CD14-positive monocyte (primary cell): Measurements from ENCODE around the gene TSPAN11. TPM values are rescaled to one million over a fixed set of nuclear protein-coding genes. Genes with fewer than 3 reads are reported as not detected.

Source experiments
- DNase-seq, 3 donors: peaks; one replicate each; pipeline ENCODE4 v3.0.0-alpha.2; 2011 to 2022
- H2AFZ ChIP-seq: 2 replicates; pipeline ENCODE4 v1.6.0; 2012; ENCODE audit warnings: mild to moderate bottlenecking, low read depth, low read length, inconsistent platforms; ENCODE audit not compliant: insufficient read depth, poor library complexity, severe bottlenecking
- H3K27ac ChIP-seq, 2 donors: 1 replicate in 1 of 2; 2 replicates in 1 of 2; pipeline ENCODE4 v1.5.1; 2012 to 2013; ENCODE audit warnings: low read length in 2 of 2, control low read depth in 1 of 2, inconsistent platforms in 1 of 2, low read depth in 1 of 2, mild to moderate bottlenecking in 1 of 2
- H3K27me3 ChIP-seq, 2 donors: one replicate each; pipeline versions ENCODE4 v1.6.0 to v1.6.1; 2011 to 2013; ENCODE audit warnings: low read length in 2 of 2; ENCODE audit not compliant: control insufficient read depth in 2 of 2, insufficient read depth in 2 of 2
- H3K36me3 ChIP-seq, 2 donors: replicated peaks in 1 of 2; 1 replicate in 1 of 2; 2 replicates in 1 of 2; pipeline versions ENCODE4 v1.5.1 to v1.6.1; 2012 to 2013; ENCODE audit warnings: low read length in 2 of 2, control low read depth in 1 of 2, inconsistent platforms in 1 of 2, mild to moderate bottlenecking in 1 of 2; ENCODE audit not compliant: insufficient read depth in 2 of 2, control insufficient read depth in 1 of 2
- H3K4me1 ChIP-seq, 2 donors: 1 replicate in 1 of 2; 2 replicates in 1 of 2; pipeline versions ENCODE4 v1.5.1 to v1.6.1; 2012 to 2013; ENCODE audit warnings: low read length in 2 of 2, control low read depth in 1 of 2, inconsistent platforms in 1 of 2, mild to moderate bottlenecking in 1 of 2, moderate library complexity in 1 of 2; ENCODE audit not compliant: insufficient read depth in 2 of 2, control insufficient read depth in 1 of 2
- H3K4me2 ChIP-seq: replicated peaks from 2 replicates; pipeline ENCODE3; 2012; ENCODE audit warnings: low read length, moderate library complexity, mild to moderate bottlenecking; ENCODE audit not compliant: poor library complexity, severe bottlenecking; ENCODE audit errors: extremely low read depth
- H3K4me3 ChIP-seq, 3 experiments: fragments of 200-600 bp in 1 of 3; sonication (generic) in 1 of 3; replicated peaks in 1 of 3; 1 replicate in 2 of 3; 2 replicates in 1 of 3; pipeline ENCODE4 v1.5.1; 2011 to 2013; ENCODE audit warnings: low read length in 3 of 3, mild to moderate bottlenecking in 3 of 3, control low read depth in 2 of 3, low read depth in 2 of 3, inconsistent platforms in 1 of 3, moderate library complexity in 1 of 3
- H3K79me2 ChIP-seq: 2 replicates; pipeline ENCODE4 v1.6.0; 2012; ENCODE audit warnings: mild to moderate bottlenecking, control low read depth, inconsistent platforms, low read length, moderate library complexity; ENCODE audit not compliant: insufficient read depth
- H3K9ac ChIP-seq: 2 replicates; pipeline ENCODE4 v1.6.0; 2017; ENCODE audit warnings: low read length, mild to moderate bottlenecking; ENCODE audit not compliant: insufficient read depth, poor library complexity, severe bottlenecking
- H3K9me3 ChIP-seq, 2 donors: replicated peaks in 1 of 2; 1 replicate in 1 of 2; 2 replicates in 1 of 2; pipeline versions ENCODE4 v1.5.1 to v1.6.1; 2012 to 2013; ENCODE audit warnings: low read length in 2 of 2, control low read depth in 1 of 2; ENCODE audit not compliant: control insufficient read depth in 1 of 2, insufficient read depth in 1 of 2
- H4K20me1 ChIP-seq: 2 replicates; pipeline ENCODE4 v1.6.0; 2012; ENCODE audit warnings: mild to moderate bottlenecking, low read length, control low read depth, moderate library complexity; ENCODE audit not compliant: insufficient read depth
- H3K27ac Mint-ChIP-seq, 7 donors: one replicate each; pipeline ENCODE4 v1.8.0; 2020; ENCODE audit warnings: mild to moderate bottlenecking in 7 of 7, mixed read lengths in 7 of 7, moderate library complexity in 6 of 7, inconsistent platforms in 2 of 7
- H3K27me3 Mint-ChIP-seq, 3 donors: one replicate each; pipeline ENCODE4 v1.8.0; 2021 to 2022; ENCODE audit warnings: low read depth in 3 of 3, mild to moderate bottlenecking in 3 of 3, mixed read lengths in 3 of 3, moderate library complexity in 3 of 3, inconsistent platforms in 1 of 3
- H3K36me3 Mint-ChIP-seq, 2 donors: one replicate each; pipeline ENCODE4 v1.8.0; 2020; ENCODE audit warnings: mixed read lengths in 2 of 2, inconsistent platforms in 1 of 2, mild to moderate bottlenecking in 1 of 2
- H3K4me1 Mint-ChIP-seq: one replicate; pipeline ENCODE4 v1.8.0; 2020; ENCODE audit warnings: mild to moderate bottlenecking, mixed read lengths
- H3K4me3 Mint-ChIP-seq, 2 donors: one replicate each; pipeline ENCODE4 v1.8.0; 2020; ENCODE audit warnings: mild to moderate bottlenecking in 2 of 2, mixed read lengths in 2 of 2, moderate library complexity in 1 of 2
- H3K9me3 Mint-ChIP-seq, 7 donors: one replicate each; pipeline ENCODE4 v1.8.0; 2020 to 2022; ENCODE audit warnings: mixed read lengths in 7 of 7, mild to moderate bottlenecking in 6 of 7, moderate library complexity in 6 of 7, inconsistent platforms in 2 of 7
- CTCF ChIP-seq: fragments of 200-600 bp; IDR thresholded peaks from one replicate; pipeline ENCODE4 v1.8.0; 2022; ENCODE audit warnings: antibody characterized with exemption, mild to moderate bottlenecking
- WGBS: methylation state at CpG from one replicate; pipeline ENCODE4 v1.1.5; 2013; ENCODE audit warnings: missing lambda C conversion rate; ENCODE audit not compliant: insufficient coverage; 5-methylcytosine and 5-hydroxymethylcytosine counted together
- intact Hi-C, 2 donors: fragments of 100-400 bp; cut with micrococcal nuclease; formaldehyde crosslinking; loops; one replicate each; pipeline versions ENCODE4 v1.15.0 to v1.15.1; 2023
- polyA plus RNA-seq, 3 donors: library from polyadenylated mRNA; depleted of rRNA in 1 of 3; unstranded in 2 of 3; stranded (reverse) in 1 of 3; fragments of 300-500 nt in 2 of 3; fragments of >200 nt in 1 of 3; fragmentation: Illumina TruSeq in 2 of 3; gene quantifications; 1 replicate in 2 of 3; 2 replicates in 1 of 3; pipeline ENCODE4 v1.2.3, GENCODE V29; 2012 to 2021

TSPAN11 gene
- polyA plus RNA-seq, 3 donors: not detected

GRCh38 chr12:30934811-30935210, 8.3 kb downstream of the TSPAN11 start:
- Histone ChIP-seq H3K27me3 (no peaks in the 10 kb centered on the region), H3K79me2 (no peaks in the 10 kb centered on the region), H3K4me1 (no peaks in the 10 kb centered on the region), H3K27ac (no peak overlapping the region), H4K20me1 (no peaks in the 10 kb centered on the region), H3K4me3 (no peak overlapping the region), H3K9ac (no peak overlapping the region), H3K9me3 (peaks cover 5 to 14% of the 10 kb centered on the region in 2 donors), H2AFZ (no peak overlapping the region), H3K4me2 (no peak overlapping the region), H3K36me3 (no peaks in the 10 kb centered on the region)
- DNase-seq: no peak
- TF ChIP-seq CTCF: no peak
- no CpG with 5 or more reads among the region's 2 CpGs for WGBS
- Mint-ChIP-seq H3K4me3 (no peak overlapping the region), H3K4me1 (no peaks in the 10 kb centered on the region), H3K27me3 (peaks cover 7 to 16% (median 8%) of the 10 kb centered on the region in 3 donors), H3K27ac (no peak overlapping the region), H3K9me3 (peaks cover 3 to 16% (median 12%) of the 10 kb centered on the region in 7 donors), H3K36me3 (no peaks in the 10 kb centered on the region)
- intact Hi-C loops: no loop called here

GRCh38 chr12:30936036-30936435, 9.5 kb downstream of the TSPAN11 start:
- Histone ChIP-seq H3K9ac (no peak overlapping the region), H3K4me3 (no peak overlapping the region), H3K27me3 (no peaks in the 10 kb centered on the region), H2AFZ (no peak overlapping the region), H4K20me1 (no peaks in the 10 kb centered on the region), H3K9me3 (peaks cover 5 to 14% of the 10 kb centered on the region in 2 donors), H3K4me1 (no peaks in the 10 kb centered on the region), H3K79me2 (no peaks in the 10 kb centered on the region), H3K36me3 (no peaks in the 10 kb centered on the region), H3K27ac (no peak overlapping the region), H3K4me2 (no peak overlapping the region)
- DNase-seq: no peak
- Mint-ChIP-seq H3K4me3 (no peak overlapping the region), H3K4me1 (no peaks in the 10 kb centered on the region), H3K27me3 (peaks cover 7 to 11% (median 8%) of the 10 kb centered on the region in 3 donors), H3K9me3 (peaks cover 3 to 15% (median 12%) of the 10 kb centered on the region in 7 donors), H3K36me3 (no peaks in the 10 kb centered on the region), H3K27ac (no peak overlapping the region)
- intact Hi-C loops: no loop called here
- TF ChIP-seq CTCF: no peak
- no CpG with 5 or more reads among the region's 2 CpGs for WGBS
